Measurements from ENCODE around the gene SLC30A1.

GRCh38 chr1:211614615-211615014 lies 35.7 kb upstream of the SLC30A1 start:
- TF ChIP-seq CTCF (conservative IDR thresholded peaks at IDR 0.05; ENCODE audit: low read depth, low read length) (no peak), EZH2phosphoT487 (IDR thresholded peaks at IDR 0.05; ENCODE audit: borderline replicate concordance, low read length) (no peak), EZH2 (IDR thresholded peaks at IDR 0.05; ENCODE audit: low read length, unreplicated experiment) (no peak)

All from PC-3 (cell line).